ENCODE measurements around the gene TPSD1.

- TF ChIP-seq CTCF (IDR thresholded peaks at IDR 0.05) (no peak), ZBTB21 (CRISPR knock-in tag; IDR thresholded peaks at IDR 0.05; ENCODE audit: borderline replicate concordance) (no peak), USF2 (CRISPR knock-in tag; IDR thresholded peaks at IDR 0.05) (no peak), NR2C2 (CRISPR knock-in tag; IDR thresholded peaks at IDR 0.05) (no peak)
Measured at GRCh38 chr16:1259760-1260068, 3.8 kb downstream of the TPSD1 start.

Measured in WTC11 (cell line).